ENCODE measurements around the gene FANCC. TPM values are rescaled to one million over a fixed set of nuclear protein-coding genes. Genes with fewer than 3 reads are reported as not detected.

Gene FANCC
- total and polyA plus RNA-seq, 2 of the 8 experiments (the other 6 are each of a cell fraction or from before 2014, with no cell fraction given), result 7.8 to 15.2 TPM

- Histone ChIP-seq H2BK12ac (ENCODE audit: low read depth, low read length) (no peak overlapping the region), H3K23me2 (ENCODE audit: low read depth, low read length) (no peaks in the 10 kb centered on the region)
- FAIRE-seq, result no peak
These were observed 190.8 kb downstream of the FANCC start for GRCh38 chr9:95126739-95127138.

More at GRCh38 chr9:95126739-95127138, 190.8 kb downstream of the FANCC start:
- Histone ChIP-seq H3K9me3 (ENCODE audit: insufficient read depth in 2 of 2, low read depth in 1 of 2, low read length in 1 of 2) (no peaks in the 10 kb centered on the region), H3K4me1 (replicated peaks in 1 of 4; ENCODE audit: control insufficient read depth in 3 of 4, insufficient read depth in 4 of 4, low read length in 3 of 4) (peaks cover 3 to 23% (median 13%) of the 10 kb centered on the region in 4 experiments; a peak in 6 of 7 replicates), H3K36me3 (ENCODE audit: control insufficient read depth in 2 of 4, insufficient read depth in 4 of 4, low read length in 3 of 4) (no peaks in the 10 kb centered on the region), H3K79me1 (ENCODE audit: low read depth, low read length) (no peaks in the 10 kb centered on the region), H3K14ac (ENCODE audit: insufficient read length) (no peak overlapping the region), H2AK5ac (ENCODE audit: low read depth, low read length) (no peak overlapping the region), H2BK5ac (ENCODE audit: low read depth, low read length) (no peak overlapping the region), H3K4me2 (ENCODE audit: insufficient read depth in 1 of 2, low read depth in 2 of 2, low read length in 2 of 2) (0 out of 4 replicates have a peak overlapping the region, but pooled peaks of 1 of the 2 experiments have one; percentile 7), H4K20me1 (replicated peaks in 1 of 2; ENCODE audit: control insufficient read depth in 1 of 2, insufficient read depth in 2 of 2, low read length in 2 of 2) (no peaks in the 10 kb centered on the region), H3K4ac (replicated peaks; ENCODE audit: insufficient read length, low read depth, low read length) (no peak overlapping the region), H3K4me3 (ENCODE audit: extremely low read depth in 1 of 4, insufficient read depth in 2 of 4, low read depth in 3 of 4, low read length in 4 of 4) (peak overlapping the region in 1 of 4 experiments; percentile 58; a peak in 1 of 8 replicates), H2AFZ (ENCODE audit: low read length) (no peak overlapping the region), H2BK20ac (ENCODE audit: low read length) (no peak overlapping the region), H4K91ac (replicated peaks; ENCODE audit: insufficient read length, low read length) (no peak overlapping the region), H3K79me2 (ENCODE audit: control insufficient read depth in 1 of 2, insufficient read depth in 2 of 2, low read length in 2 of 2) (no peaks in the 10 kb centered on the region), H3K9ac (replicated peaks in 1 of 4; ENCODE audit: extremely low read depth in 1 of 4, low read depth in 3 of 4, low read length in 3 of 4) (no peak overlapping the region), H4K5ac (ENCODE audit: insufficient read length, low read depth, low read length) (no peak overlapping the region), H4K8ac (ENCODE audit: extremely low read depth, insufficient read depth, low read length) (no peak overlapping the region), H3K56ac (replicated peaks; ENCODE audit: insufficient read length, low read depth, low read length) (no peak overlapping the region), H2BK15ac (ENCODE audit: low read length) (no peak overlapping the region; the same call in 1 of the 2 replicates), H3K27ac (ENCODE audit: low read depth, low read length) (no peak overlapping the region), H2BK120ac (replicated peaks; ENCODE audit: low read depth, low read length) (no peak overlapping the region), H3K27me3 (replicated peaks in 1 of 4; ENCODE audit: control insufficient read depth in 3 of 4, extremely low read depth in 1 of 4, insufficient read depth in 3 of 4, low read length in 3 of 4) (no peaks in the 10 kb centered on the region), H3K23ac (ENCODE audit: insufficient read length) (no peak overlapping the region), H3K18ac (ENCODE audit: extremely low read depth, low read length) (no peak overlapping the region)
- POLR2A ChIA-PET (ENCODE audit: partially characterized antibody), result interaction anchor here (0.8 kb wide), 1 partner anchor 41 kb away, joined by 3 read pairs; no protein-coding TSS in a partner anchor
- WGBS, 2 experiments (ENCODE audit: extremely low coverage in 1 of 2, insufficient coverage in 1 of 2, insufficient read length in 1 of 2, insufficient replicate concordance in 2 of 2, low coverage in 1 of 2, low lambda C conversion rate in 2 of 2, missing lambda C conversion rate in 1 of 2), result 93% methylated on average over 9 of the region's 9 CpGs; no CpG with 5 or more reads in 1 of the 2 experiments
- no peak for TF ChIP-seq E2F6 (IDR thresholded peaks at IDR 0.05)
- TF ChIP-seq ATF2 (IDR thresholded peaks at IDR 0.05; ENCODE audit: low read length), result no peak
- DNase-seq (ENCODE audit: low read depth in 1 of 2, low spot score in 2 of 2), result no peak
- CTCF ChIA-PET (ENCODE audit: partially characterized antibody), result interaction anchor here (0.8 to 13.7 kb wide), 32 partner anchors 8 to 651 kb away, joined by 3 to 209 read pairs (median 6); partner anchors contain the start of gene PCAT7
